ENCODE measurements around the gene PYGL.

Gene PYGL

GRCh38 chr14:50871228-50871627, 73.1 kb downstream of the PYGL start:
- no peak for DNase-seq

- DNase-seq, result no peak
These were observed 78.7 kb downstream of the PYGL start for GRCh38 chr14:50865391-50866076.

GRCh38 chr14:50864946-50865345, 79.3 kb downstream of the PYGL start:
- DNase-seq, result no peak

- DNase-seq, result no peak
These were observed 80.0 kb downstream of the PYGL start for GRCh38 chr14:50864237-50864636.

- no peak for DNase-seq
These were observed 82.2 kb downstream of the PYGL start for GRCh38 chr14:50862036-50862570.

GRCh38 chr14:50860478-50861086, 83.7 kb downstream of the PYGL start:
- peak; percentile 81 for DNase-seq

GRCh38 chr14:50859296-50859624, 85.0 kb downstream of the PYGL start:
- no peak for DNase-seq

GRCh38 chr14:50856660-50857059, 87.6 kb downstream of the PYGL start:
- no peak for DNase-seq

GRCh38 chr14:50855558-50855957, 88.7 kb downstream of the PYGL start:
- DNase-seq, result no peak

All from stimulated activated naive CD4-positive, alpha-beta T cell treated with Interleukin-2 at 50 U/mL for 16 hours (primary cell).